HEK293 (cell line): Measurements from ENCODE around the gene NASP.

Experiments
- EGR2 ChIP-seq: fragments of 450-650 bp; formaldehyde crosslinking; IDR thresholded peaks from 2 replicates; pipeline ENCODE4 v1.5.1; 2016; ENCODE audit warnings: low read depth, missing biosample characterization, missing genetic modification characterization
- KLF1 ChIP-seq: fragments of 450-650 bp; formaldehyde crosslinking; IDR thresholded peaks from 2 replicates; pipeline ENCODE4 v1.5.1; 2016; ENCODE audit warnings: missing biosample characterization, missing genetic modification characterization
- KLF16 ChIP-seq: fragments of 450-650 bp; formaldehyde crosslinking; IDR thresholded peaks from 2 replicates; pipeline ENCODE4 v1.5.1; 2017; ENCODE audit warnings: missing biosample characterization, missing genetic modification characterization
- OSR2 ChIP-seq: fragments of 450-650 bp; formaldehyde crosslinking; IDR thresholded peaks from 2 replicates; pipeline ENCODE4 v1.5.1; 2016; ENCODE audit warnings: missing biosample characterization, missing genetic modification characterization
- SP7 ChIP-seq: fragments of 450-650 bp; formaldehyde crosslinking; IDR thresholded peaks from 2 replicates; pipeline ENCODE4 v1.5.1; 2016; ENCODE audit warnings: missing biosample characterization, missing genetic modification characterization
- YY2 ChIP-seq: fragments of 450-650 bp; formaldehyde crosslinking; IDR thresholded peaks from 2 replicates; pipeline ENCODE4 v1.5.1; 2016; ENCODE audit warnings: missing biosample characterization, missing genetic modification characterization
- ZBTB20 ChIP-seq: fragments of 450-650 bp; formaldehyde crosslinking; IDR thresholded peaks from 2 replicates; pipeline ENCODE4 v1.5.1; 2016; ENCODE audit warnings: missing biosample characterization, missing genetic modification characterization
- ZBTB8A ChIP-seq: fragments of 450-650 bp; formaldehyde crosslinking; IDR thresholded peaks from 2 replicates; pipeline ENCODE4 v1.5.1; 2016; ENCODE audit warnings: missing biosample characterization, missing genetic modification characterization
- ZEB2 ChIP-seq: fragments of 450-650 bp; formaldehyde crosslinking; IDR thresholded peaks from 2 replicates; pipeline ENCODE4 v1.5.1; 2016; ENCODE audit warnings: missing biosample characterization, missing genetic modification characterization
- ZNF169 ChIP-seq: fragments of 450-650 bp; formaldehyde crosslinking; IDR thresholded peaks from 2 replicates; pipeline ENCODE4 v1.5.1; 2016; ENCODE audit warnings: missing biosample characterization, missing genetic modification characterization
- ZNF335 ChIP-seq: fragments of 450-650 bp; formaldehyde crosslinking; conservative IDR thresholded peaks from 2 replicates; pipeline ENCODE4 v1.5.1; 2016; ENCODE audit warnings: missing biosample characterization, missing genetic modification characterization
- ZNF394 ChIP-seq: fragments of 450-650 bp; formaldehyde crosslinking; IDR thresholded peaks from 2 replicates; pipeline ENCODE4 v1.5.1; 2016; ENCODE audit warnings: missing biosample characterization, missing genetic modification characterization, mild to moderate bottlenecking, moderate library complexity, borderline replicate concordance
- ZNF501 ChIP-seq: fragments of 450-650 bp; formaldehyde crosslinking; IDR thresholded peaks from 2 replicates; pipeline ENCODE4 v1.5.1; 2016; ENCODE audit warnings: missing biosample characterization, missing genetic modification characterization
- ZNF600 ChIP-seq: fragments of 450-650 bp; formaldehyde crosslinking; IDR thresholded peaks from 2 replicates; pipeline ENCODE4 v1.5.1; 2016; ENCODE audit warnings: missing biosample characterization, missing genetic modification characterization
- ZNF776 ChIP-seq: fragments of 450-650 bp; formaldehyde crosslinking; IDR thresholded peaks from 2 replicates; pipeline ENCODE4 v1.5.0; 2017; ENCODE audit warnings: missing biosample characterization, missing genetic modification characterization, borderline replicate concordance
- ZNF843 ChIP-seq: fragments of 450-650 bp; formaldehyde crosslinking; IDR thresholded peaks from 2 replicates; pipeline ENCODE4 v1.5.1; 2016; ENCODE audit warnings: missing biosample characterization, missing genetic modification characterization
- TF ChIP-seq, protein P1 (sequence below): fragments of 450-650 bp; formaldehyde crosslinking; IDR thresholded peaks from 2 replicates; pipeline ENCODE4 v1.5.1; 2016; ENCODE audit warnings: missing biosample characterization, missing genetic modification characterization, borderline replicate concordance
- TF ChIP-seq, protein P2 (sequence below): fragments of 450-650 bp; formaldehyde crosslinking; IDR thresholded peaks from 2 replicates; pipeline ENCODE4 v1.5.1; 2016; ENCODE audit warnings: missing biosample characterization, missing genetic modification characterization
- TF ChIP-seq, protein P3 (sequence below): fragments of 450-650 bp; formaldehyde crosslinking; IDR thresholded peaks from 2 replicates; pipeline ENCODE4 v1.5.1; 2017; ENCODE audit warnings: missing biosample characterization, mild to moderate bottlenecking, missing genetic modification characterization, moderate library complexity
- TF ChIP-seq, protein P4 (sequence below): fragments of 450-650 bp; formaldehyde crosslinking; optimal IDR thresholded peaks from 2 replicates; pipeline ENCODE3; 2016; ENCODE audit warnings: missing biosample characterization, mild to moderate bottlenecking, missing genetic modification characterization
- TF ChIP-seq, protein P5 (sequence below): fragments of 450-650 bp; formaldehyde crosslinking; conservative IDR thresholded peaks from 2 replicates; pipeline ENCODE4 v1.5.1; 2016; ENCODE audit warnings: low read depth, missing biosample characterization, missing genetic modification characterization
- TF ChIP-seq, protein P6 (sequence below): fragments of 450-650 bp; formaldehyde crosslinking; IDR thresholded peaks from 2 replicates; pipeline ENCODE4 v1.5.1; 2016; ENCODE audit warnings: missing biosample characterization, missing genetic modification characterization

NASP gene

DNA sequence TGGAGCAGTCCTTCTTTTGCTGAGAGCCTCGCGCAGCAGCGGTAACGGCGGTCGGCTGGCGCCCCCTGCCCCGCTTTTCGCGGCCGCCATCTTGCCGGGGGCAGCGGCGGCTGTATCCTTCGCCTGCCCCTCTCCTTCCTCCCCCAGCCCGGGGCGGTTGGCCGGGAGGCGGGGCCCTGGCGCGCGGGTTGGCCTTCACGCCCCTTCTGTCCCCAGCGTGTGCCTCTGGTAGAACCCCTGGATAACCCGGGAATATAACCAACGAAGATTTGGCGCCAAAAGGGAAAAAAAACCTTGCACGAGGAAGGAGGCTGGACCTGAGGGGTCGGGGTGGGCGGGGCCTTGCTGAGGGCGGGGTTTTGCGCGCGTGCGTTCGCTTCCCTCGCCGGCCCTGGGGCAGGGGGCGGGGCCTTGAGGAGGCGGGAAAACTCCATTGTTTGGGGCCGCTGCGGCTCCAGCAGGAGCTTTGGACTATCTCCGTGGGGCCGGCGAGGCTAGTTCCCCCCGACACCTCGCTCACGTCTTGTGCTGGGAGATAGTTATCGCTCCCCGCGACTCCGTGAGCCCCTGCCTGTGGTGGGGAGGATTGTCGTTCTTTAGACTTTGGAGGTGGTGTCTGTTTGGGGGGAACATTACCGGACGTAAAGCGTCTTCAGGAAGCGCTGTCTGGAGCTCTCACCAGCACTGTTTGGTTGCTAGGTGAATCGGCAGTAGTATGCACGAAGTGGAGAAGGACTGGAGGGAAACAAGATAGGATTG lies 689 bp downstream of the NASP start (continued):
- TF ChIP-seq, protein P1, sequence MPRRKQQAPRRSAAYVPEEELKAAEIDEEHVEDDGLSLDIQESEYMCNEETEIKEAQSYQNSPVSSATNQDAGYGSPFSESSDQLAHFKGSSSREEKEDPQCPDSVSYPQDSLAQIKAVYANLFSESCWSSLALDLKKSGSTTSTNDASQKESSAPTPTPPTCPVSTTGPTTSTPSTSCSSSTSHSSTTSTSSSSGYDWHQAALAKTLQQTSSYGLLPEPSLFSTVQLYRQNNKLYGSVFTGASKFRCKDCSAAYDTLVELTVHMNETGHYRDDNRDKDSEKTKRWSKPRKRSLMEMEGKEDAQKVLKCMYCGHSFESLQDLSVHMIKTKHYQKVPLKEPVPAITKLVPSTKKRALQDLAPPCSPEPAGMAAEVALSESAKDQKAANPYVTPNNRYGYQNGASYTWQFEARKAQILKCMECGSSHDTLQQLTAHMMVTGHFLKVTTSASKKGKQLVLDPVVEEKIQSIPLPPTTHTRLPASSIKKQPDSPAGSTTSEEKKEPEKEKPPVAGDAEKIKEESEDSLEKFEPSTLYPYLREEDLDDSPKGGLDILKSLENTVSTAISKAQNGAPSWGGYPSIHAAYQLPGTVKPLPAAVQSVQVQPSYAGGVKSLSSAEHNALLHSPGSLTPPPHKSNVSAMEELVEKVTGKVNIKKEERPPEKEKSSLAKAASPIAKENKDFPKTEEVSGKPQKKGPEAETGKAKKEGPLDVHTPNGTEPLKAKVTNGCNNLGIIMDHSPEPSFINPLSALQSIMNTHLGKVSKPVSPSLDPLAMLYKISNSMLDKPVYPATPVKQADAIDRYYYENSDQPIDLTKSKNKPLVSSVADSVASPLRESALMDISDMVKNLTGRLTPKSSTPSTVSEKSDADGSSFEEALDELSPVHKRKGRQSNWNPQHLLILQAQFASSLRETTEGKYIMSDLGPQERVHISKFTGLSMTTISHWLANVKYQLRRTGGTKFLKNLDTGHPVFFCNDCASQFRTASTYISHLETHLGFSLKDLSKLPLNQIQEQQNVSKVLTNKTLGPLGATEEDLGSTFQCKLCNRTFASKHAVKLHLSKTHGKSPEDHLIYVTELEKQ (tag by site-specific recombination) = peak; percentile 6; the same call in 1 of the 2 replicates
- TF ChIP-seq ZNF169 (tag by site-specific recombination) = no peak
- 0 out of 2 replicates have a peak, but pooled peaks have one; percentile 10 for TF ChIP-seq ZNF843 (tag by site-specific recombination)
- peak; percentile 85; the same call in 1 of the 2 replicates for TF ChIP-seq ZBTB20 (tag by site-specific recombination)
- TF ChIP-seq, protein P2, sequence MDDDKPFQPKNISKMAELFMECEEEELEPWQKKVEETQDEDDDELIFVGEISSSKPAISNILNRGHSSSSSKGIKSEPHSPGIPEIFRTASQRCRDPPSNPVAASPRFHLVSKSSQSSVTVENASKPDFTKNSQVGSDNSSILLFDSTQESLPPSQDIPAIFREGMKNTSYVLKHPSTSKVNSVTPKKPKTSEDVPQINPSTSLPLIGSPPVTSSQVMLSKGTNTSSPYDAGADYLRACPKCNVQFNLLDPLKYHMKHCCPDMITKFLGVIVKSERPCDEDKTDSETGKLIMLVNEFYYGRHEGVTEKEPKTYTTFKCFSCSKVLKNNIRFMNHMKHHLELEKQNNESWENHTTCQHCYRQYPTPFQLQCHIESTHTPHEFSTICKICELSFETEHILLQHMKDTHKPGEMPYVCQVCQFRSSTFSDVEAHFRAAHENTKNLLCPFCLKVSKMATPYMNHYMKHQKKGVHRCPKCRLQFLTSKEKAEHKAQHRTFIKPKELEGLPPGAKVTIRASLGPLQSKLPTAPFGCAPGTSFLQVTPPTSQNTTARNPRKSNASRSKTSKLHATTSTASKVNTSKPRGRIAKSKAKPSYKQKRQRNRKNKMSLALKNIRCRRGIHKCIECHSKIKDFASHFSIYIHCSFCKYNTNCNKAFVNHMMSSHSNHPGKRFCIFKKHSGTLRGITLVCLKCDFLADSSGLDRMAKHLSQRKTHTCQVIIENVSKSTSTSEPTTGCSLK (tag by site-specific recombination) = no peak
- TF ChIP-seq, protein P3, sequence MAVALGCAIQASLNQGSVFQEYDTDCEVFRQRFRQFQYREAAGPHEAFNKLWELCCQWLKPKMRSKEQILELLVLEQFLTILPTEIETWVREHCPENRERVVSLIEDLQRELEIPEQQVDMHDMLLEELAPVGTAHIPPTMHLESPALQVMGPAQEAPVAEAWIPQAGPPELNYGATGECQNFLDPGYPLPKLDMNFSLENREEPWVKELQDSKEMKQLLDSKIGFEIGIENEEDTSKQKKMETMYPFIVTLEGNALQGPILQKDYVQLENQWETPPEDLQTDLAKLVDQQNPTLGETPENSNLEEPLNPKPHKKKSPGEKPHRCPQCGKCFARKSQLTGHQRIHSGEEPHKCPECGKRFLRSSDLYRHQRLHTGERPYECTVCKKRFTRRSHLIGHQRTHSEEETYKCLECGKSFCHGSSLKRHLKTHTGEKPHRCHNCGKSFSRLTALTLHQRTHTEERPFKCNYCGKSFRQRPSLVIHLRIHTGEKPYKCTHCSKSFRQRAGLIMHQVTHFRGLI = peak; percentile 67; the same call in 1 of the 2 replicates
- TF ChIP-seq KLF16 (tag by site-specific recombination) = peak; percentile 67
- TF ChIP-seq ZNF501 (tag by site-specific recombination) = peak; percentile 50
- TF ChIP-seq, protein P4, sequence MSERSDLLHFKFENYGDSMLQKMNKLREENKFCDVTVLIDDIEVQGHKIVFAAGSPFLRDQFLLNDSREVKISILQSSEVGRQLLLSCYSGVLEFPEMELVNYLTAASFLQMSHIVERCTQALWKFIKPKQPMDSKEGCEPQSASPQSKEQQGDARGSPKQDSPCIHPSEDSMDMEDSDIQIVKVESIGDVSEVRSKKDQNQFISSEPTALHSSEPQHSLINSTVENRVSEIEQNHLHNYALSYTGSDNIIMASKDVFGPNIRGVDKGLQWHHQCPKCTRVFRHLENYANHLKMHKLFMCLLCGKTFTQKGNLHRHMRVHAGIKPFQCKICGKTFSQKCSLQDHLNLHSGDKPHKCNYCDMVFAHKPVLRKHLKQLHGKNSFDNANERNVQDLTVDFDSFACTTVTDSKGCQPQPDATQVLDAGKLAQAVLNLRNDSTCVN = peak; percentile 55
- peak; percentile 84 for TF ChIP-seq ZEB2 (tag by site-specific recombination)
- TF ChIP-seq, protein P5, sequence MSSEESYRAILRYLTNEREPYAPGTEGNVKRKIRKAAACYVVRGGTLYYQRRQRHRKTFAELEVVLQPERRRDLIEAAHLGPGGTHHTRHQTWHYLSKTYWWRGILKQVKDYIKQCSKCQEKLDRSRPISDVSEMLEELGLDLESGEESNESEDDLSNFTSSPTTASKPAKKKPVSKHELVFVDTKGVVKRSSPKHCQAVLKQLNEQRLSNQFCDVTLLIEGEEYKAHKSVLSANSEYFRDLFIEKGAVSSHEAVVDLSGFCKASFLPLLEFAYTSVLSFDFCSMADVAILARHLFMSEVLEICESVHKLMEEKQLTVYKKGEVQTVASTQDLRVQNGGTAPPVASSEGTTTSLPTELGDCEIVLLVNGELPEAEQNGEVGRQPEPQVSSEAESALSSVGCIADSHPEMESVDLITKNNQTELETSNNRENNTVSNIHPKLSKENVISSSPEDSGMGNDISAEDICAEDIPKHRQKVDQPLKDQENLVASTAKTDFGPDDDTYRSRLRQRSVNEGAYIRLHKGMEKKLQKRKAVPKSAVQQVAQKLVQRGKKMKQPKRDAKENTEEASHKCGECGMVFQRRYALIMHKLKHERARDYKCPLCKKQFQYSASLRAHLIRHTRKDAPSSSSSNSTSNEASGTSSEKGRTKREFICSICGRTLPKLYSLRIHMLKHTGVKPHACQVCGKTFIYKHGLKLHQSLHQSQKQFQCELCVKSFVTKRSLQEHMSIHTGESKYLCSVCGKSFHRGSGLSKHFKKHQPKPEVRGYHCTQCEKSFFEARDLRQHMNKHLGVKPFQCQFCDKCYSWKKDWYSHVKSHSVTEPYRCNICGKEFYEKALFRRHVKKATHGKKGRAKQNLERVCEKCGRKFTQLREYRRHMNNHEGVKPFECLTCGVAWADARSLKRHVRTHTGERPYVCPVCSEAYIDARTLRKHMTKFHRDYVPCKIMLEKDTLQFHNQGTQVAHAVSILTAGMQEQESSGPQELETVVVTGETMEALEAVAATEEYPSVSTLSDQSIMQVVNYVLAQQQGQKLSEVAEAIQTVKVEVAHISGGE = peak; percentile 87
- peak; percentile 40; the same call in 1 of the 2 replicates for TF ChIP-seq EGR2 (tag by site-specific recombination)
- TF ChIP-seq ZNF776 (tag by site-specific recombination) = no peak
- peak; percentile 9; the same call in 1 of the 2 replicates for TF ChIP-seq ZBTB8A (tag by site-specific recombination)
- peak; percentile 28; the same call in 1 of the 2 replicates for TF ChIP-seq KLF1 (tag by site-specific recombination)
- TF ChIP-seq OSR2 = peak; percentile 25; the same call in 1 of the 2 replicates
- TF ChIP-seq ZNF394 = peak; percentile 38; the same call in 1 of the 2 replicates
- TF ChIP-seq ZNF335 (tag by site-specific recombination) = peak; percentile 92
- TF ChIP-seq, protein P6, sequence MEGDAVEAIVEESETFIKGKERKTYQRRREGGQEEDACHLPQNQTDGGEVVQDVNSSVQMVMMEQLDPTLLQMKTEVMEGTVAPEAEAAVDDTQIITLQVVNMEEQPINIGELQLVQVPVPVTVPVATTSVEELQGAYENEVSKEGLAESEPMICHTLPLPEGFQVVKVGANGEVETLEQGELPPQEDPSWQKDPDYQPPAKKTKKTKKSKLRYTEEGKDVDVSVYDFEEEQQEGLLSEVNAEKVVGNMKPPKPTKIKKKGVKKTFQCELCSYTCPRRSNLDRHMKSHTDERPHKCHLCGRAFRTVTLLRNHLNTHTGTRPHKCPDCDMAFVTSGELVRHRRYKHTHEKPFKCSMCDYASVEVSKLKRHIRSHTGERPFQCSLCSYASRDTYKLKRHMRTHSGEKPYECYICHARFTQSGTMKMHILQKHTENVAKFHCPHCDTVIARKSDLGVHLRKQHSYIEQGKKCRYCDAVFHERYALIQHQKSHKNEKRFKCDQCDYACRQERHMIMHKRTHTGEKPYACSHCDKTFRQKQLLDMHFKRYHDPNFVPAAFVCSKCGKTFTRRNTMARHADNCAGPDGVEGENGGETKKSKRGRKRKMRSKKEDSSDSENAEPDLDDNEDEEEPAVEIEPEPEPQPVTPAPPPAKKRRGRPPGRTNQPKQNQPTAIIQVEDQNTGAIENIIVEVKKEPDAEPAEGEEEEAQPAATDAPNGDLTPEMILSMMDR (tag by site-specific recombination) = peak; percentile 88; the same call in 1 of the 2 replicates
- peak; percentile 85 for TF ChIP-seq ZNF600 (tag by site-specific recombination)
- peak; percentile 36; the same call in 1 of the 2 replicates for TF ChIP-seq SP7 (tag by site-specific recombination)
- peak; percentile 6 for TF ChIP-seq YY2
